Body of pancreas (tissue), 4 donors: ENCODE data around the gene NCAM1.

Experiments used
- CTCF ChIP-seq, 7 experiments: fragments of 450-650 bp in 4 of 7; fragments of 200-600 bp in 3 of 7; sonication (generic) in 3 of 7; IDR thresholded peaks; one replicate each; pipeline ENCODE4 v1.5.1; 2016 to 2019; ENCODE audit warnings: antibody characterized with exemption in 7 of 7
- POLR2A ChIP-seq, 3 donors: fragments of 450-650 bp; IDR thresholded peaks; one replicate each; pipeline ENCODE4 v1.6.1; 2016; ENCODE audit warnings: antibody characterized with exemption in 3 of 3, mild to moderate bottlenecking in 2 of 3

GRCh38 chr11:113251281-113251680, 290.1 kb downstream of the NCAM1 start:
- TF ChIP-seq CTCF (IDR thresholded peaks at IDR 0.05), result no peak
- TF ChIP-seq POLR2A (IDR thresholded peaks at IDR 0.05), result no peak
